BLaER1 treated with 17β-estradiol and CSF1 and Interleukin-3, amounts not matched to agents 10 nM and 100 nM (cell line): ENCODE results near the gene LPCAT2.
A peak's percentile ranks its signal among the peaks of the same experiment; 100 is the strongest.

ENCODE experiments used
- H3K27ac ChIP-seq, 11 experiments: shearing (Covaris generic); formaldehyde crosslinking; 2 replicates each; pipeline ENCODE4 v1.8.1; 2022
- H3K27me3 ChIP-seq, 11 experiments: shearing (Covaris generic); formaldehyde crosslinking; 2 replicates each; pipeline ENCODE4 v1.8.1; 2022
- H3K36me3 ChIP-seq, 11 experiments: shearing (Covaris generic); formaldehyde crosslinking; 2 replicates each; pipeline ENCODE4 v1.8.1; 2022
- H3K4me1 ChIP-seq, 10 experiments: shearing (Covaris generic); formaldehyde crosslinking; 2 replicates each; pipeline ENCODE4 v1.8.1; 2022
- H3K4me2 ChIP-seq, 11 experiments: shearing (Covaris generic); formaldehyde crosslinking; 2 replicates each; pipeline ENCODE4 v1.8.1; 2022
- H3K4me3 ChIP-seq, 10 experiments: shearing (Covaris generic); formaldehyde crosslinking; 2 replicates each; pipeline ENCODE4 v1.8.1; 2022
- H3K9ac ChIP-seq, 11 experiments: shearing (Covaris generic); formaldehyde crosslinking; 2 replicates each; pipeline ENCODE4 v1.8.1; 2022
- H3K9me3 ChIP-seq, 11 experiments: shearing (Covaris generic); formaldehyde crosslinking; replicated peaks in 1 of 11; 2 replicates each; pipeline ENCODE4 v1.8.1; 2022
- H4K20me1 ChIP-seq, 11 experiments: shearing (Covaris generic); formaldehyde crosslinking; 2 replicates each; pipeline ENCODE4 v1.8.1; 2022
- Cebpa-rat ChIP-seq, 11 experiments: shearing (Covaris generic); IDR thresholded peaks; 2 replicates each; pipeline ENCODE4 v1.8.1; 2022

The LPCAT2 gene

DNA sequence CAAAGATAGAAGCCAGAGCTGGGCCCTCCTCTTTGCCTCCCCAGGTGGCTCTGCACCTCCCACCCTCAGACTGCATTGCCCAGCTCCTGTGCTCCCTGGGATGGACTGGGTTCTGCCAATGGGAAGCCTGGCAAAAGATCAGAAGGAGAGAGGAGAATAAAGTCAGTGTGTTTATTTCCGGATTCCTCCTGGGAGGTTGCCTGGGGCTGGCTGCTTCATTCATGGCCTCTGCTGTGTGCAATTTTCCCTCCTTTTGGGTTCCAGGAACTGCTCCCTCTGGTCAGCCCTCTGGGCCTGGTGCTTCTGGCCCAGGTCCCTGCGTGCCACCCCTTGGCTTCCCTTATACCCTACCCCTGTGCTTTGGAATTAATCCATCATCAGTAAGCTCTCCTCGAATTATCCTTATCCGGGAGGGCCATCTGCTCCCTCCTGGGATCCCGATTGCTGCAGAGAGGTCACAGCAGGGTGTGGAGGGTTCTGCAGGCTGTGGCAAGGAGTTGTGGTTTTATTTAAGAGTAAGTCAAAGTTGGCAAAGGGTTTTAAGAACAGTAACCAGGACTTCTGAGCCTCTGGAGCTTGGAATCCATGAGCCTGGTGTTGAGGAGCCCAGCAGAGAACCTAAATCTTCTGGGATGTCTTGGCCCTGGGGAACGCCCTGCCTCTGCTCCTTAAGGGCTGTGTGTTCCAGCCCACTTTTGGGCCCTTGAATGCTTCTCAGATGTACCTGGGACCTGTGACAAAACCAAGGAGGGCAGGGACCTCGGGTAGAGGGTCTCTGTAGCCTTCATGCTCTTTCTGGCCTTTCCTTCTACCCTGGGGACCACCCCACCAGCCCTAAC lies 38.1 kb upstream of the LPCAT2 start:
- Histone ChIP-seq H3K4me1 (peaks cover 0 to 25% (median 0%) of the 10 kb centered on the region in 10 experiments; a peak in 6 of 20 replicates), H3K4me2 (peak overlapping the region in 3 of 11 experiments; percentile 5 to 26 (median 12); a peak in 2 of 22 replicates), H4K20me1 (no peaks in the 10 kb centered on the region), H3K4me3 (no peak overlapping the region), H3K27me3 (no peaks in the 10 kb centered on the region), H3K36me3 (no peaks in the 10 kb centered on the region), H3K9me3 (no peaks in the 10 kb centered on the region), H3K27ac (no peak overlapping the region), H3K9ac (no peak overlapping the region)
- TF ChIP-seq Cebpa-rat (IDR thresholded peaks at IDR 0.05), result no peak

- Histone ChIP-seq H3K27ac (no peak overlapping the region), H3K36me3 (no peaks in the 10 kb centered on the region), H3K9ac (no peak overlapping the region), H3K27me3 (no peaks in the 10 kb centered on the region), H3K4me2 (peak overlapping the region in 4 of 11 experiments; percentile 5 to 26 (median 8); a peak in 2 of 22 replicates), H3K4me1 (peaks cover 0 to 25% (median 0%) of the 10 kb centered on the region in 10 experiments; a peak in 6 of 20 replicates), H4K20me1 (no peaks in the 10 kb centered on the region), H3K9me3 (no peaks in the 10 kb centered on the region), H3K4me3 (no peak overlapping the region)
- TF ChIP-seq Cebpa-rat (IDR thresholded peaks at IDR 0.05), result no peak
Observed at GRCh38 chr16:55471448-55472097, 37.3 kb upstream of the LPCAT2 start.

- no peak overlapping the region for H3K4me3 ChIP-seq
- TF ChIP-seq Cebpa-rat (IDR thresholded peaks at IDR 0.05), result no peak
- H4K20me1 ChIP-seq, result no peaks in the 10 kb centered on the region
- H3K4me2 ChIP-seq, result no peak overlapping the region
- H3K27ac ChIP-seq, result no peak overlapping the region
- no peaks in the 10 kb centered on the region for H3K9me3 ChIP-seq
- peaks cover 0 to 4% (median 0%) of the 10 kb centered on the region in 11 experiments; a peak in 2 of 22 replicates for H3K27me3 ChIP-seq
- no peak overlapping the region for H3K9ac ChIP-seq
- peaks cover 0 to 21% (median 0%) of the 10 kb centered on the region in 10 experiments; a peak in 6 of 20 replicates for H3K4me1 ChIP-seq
- H3K36me3 ChIP-seq, result no peaks in the 10 kb centered on the region
Observed at GRCh38 chr16:55473587-55473986, 35.3 kb upstream of the LPCAT2 start.

GRCh38 chr16:55474821-55475220 lies 34.1 kb upstream of the LPCAT2 start:
- Histone ChIP-seq H3K27me3 (peaks cover 0 to 10% (median 6%) of the 10 kb centered on the region in 11 experiments; a peak in 13 of 22 replicates), H3K4me3 (no peak overlapping the region), H3K36me3 (no peaks in the 10 kb centered on the region), H3K9me3 (no peaks in the 10 kb centered on the region), H4K20me1 (no peaks in the 10 kb centered on the region), H3K4me2 (no peak overlapping the region), H3K9ac (no peak overlapping the region), H3K4me1 (peaks cover 0 to 20% (median 2%) of the 10 kb centered on the region in 10 experiments; a peak in 7 of 20 replicates), H3K27ac (no peak overlapping the region)
- no peak for TF ChIP-seq Cebpa-rat (IDR thresholded peaks at IDR 0.05)

DNA sequence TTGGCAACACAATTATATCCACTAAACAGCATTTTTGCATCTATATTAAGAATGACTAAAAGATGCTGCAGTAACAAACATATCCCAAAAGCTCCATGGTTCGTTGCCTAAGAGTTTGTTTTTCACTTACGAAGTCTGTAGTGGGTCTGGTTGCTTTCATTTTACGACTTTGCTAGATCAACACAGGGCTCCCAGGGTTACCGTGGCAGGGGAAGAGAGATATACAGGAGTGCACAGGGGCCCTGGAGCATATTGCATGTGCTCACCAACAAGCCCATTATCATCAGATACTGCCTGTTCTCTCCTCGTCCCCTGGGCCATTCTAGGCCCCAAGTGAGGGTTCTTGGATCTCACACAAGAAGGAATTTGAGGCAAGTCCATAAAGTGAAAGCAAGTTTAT lies 33.0 kb upstream of the LPCAT2 start:
- H3K27ac ChIP-seq, result no peak overlapping the region
- no peaks in the 10 kb centered on the region for H3K36me3 ChIP-seq
- H3K4me1 ChIP-seq, result peaks cover 0 to 18% (median 3%) of the 10 kb centered on the region in 10 experiments; a peak in 7 of 20 replicates
- H3K9ac ChIP-seq, result no peak overlapping the region
- no peaks in the 10 kb centered on the region for H3K9me3 ChIP-seq
- H3K27me3 ChIP-seq, result peaks cover 0 to 20% (median 12%) of the 10 kb centered on the region in 11 experiments; a peak in 15 of 22 replicates
- no peak overlapping the region for H3K4me2 ChIP-seq
- no peaks in the 10 kb centered on the region for H4K20me1 ChIP-seq
- H3K4me3 ChIP-seq, result no peak overlapping the region
- no peak for TF ChIP-seq Cebpa-rat (IDR thresholded peaks at IDR 0.05)

DNA sequence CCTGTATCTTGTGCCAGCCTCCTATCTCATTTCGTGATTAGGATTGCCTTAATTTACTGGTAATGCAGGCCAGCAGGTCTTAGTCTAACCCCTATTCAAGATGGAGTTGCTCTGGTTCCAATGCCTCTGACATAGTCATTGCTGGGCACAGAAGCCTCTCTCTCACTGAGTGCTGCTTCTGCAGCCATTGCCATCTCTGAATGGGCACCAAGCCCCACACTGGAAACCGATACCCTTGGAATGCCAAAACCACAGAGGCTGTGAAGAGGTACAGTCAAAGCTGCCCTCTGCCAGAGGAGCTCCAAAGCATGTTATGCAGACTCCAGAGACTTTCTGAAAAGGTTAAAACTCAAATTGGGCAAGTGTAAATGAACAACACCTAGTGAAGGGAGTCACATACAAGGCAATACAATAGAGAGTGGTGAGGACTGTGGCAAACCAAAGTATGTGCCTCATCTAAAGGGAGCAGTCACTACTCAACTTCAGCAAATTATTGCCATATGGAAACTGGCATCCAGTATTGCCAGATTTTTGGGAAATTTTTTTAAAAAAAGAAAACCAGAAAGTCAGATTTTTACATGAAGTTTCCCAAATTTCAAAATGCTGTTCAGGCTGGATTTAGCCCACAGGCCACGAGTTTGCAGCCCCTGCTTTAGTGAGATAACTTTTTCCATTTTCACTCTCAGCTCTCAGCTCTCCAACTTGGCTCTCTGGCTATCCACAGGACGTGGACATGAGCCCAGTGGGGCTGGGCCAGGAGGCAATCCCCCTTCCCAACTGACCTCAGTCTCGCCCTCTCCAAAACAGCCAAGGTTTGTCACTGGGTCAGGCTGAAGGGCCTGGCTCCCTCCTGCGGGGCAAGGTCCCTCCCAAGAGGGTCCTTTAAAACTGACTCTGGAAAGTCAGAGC lies 32.0 kb upstream of the LPCAT2 start:
- TF ChIP-seq Cebpa-rat (IDR thresholded peaks at IDR 0.05), result no peak
- H3K9me3 ChIP-seq, result no peaks in the 10 kb centered on the region
- H3K9ac ChIP-seq, result no peak overlapping the region
- peaks cover 0 to 20% (median 12%) of the 10 kb centered on the region in 11 experiments; a peak in 15 of 22 replicates for H3K27me3 ChIP-seq
- no peaks in the 10 kb centered on the region for H3K36me3 ChIP-seq
- H4K20me1 ChIP-seq, result no peaks in the 10 kb centered on the region
- peaks cover 0 to 10% (median 2%) of the 10 kb centered on the region in 10 experiments; a peak in 7 of 20 replicates for H3K4me1 ChIP-seq
- H3K4me2 ChIP-seq, result no peak overlapping the region
- H3K27ac ChIP-seq, result no peak overlapping the region
- no peak overlapping the region for H3K4me3 ChIP-seq

- Histone ChIP-seq H3K9me3 (no peaks in the 10 kb centered on the region), H3K27ac (no peak overlapping the region), H3K4me3 (no peak overlapping the region), H3K27me3 (peaks cover 0 to 20% (median 12%) of the 10 kb centered on the region in 11 experiments; a peak in 15 of 22 replicates), H3K4me1 (peaks cover 0 to 6% (median 0%) of the 10 kb centered on the region in 10 experiments; a peak in 4 of 20 replicates), H3K9ac (no peak overlapping the region), H3K36me3 (no peaks in the 10 kb centered on the region), H3K4me2 (no peak overlapping the region), H4K20me1 (no peaks in the 10 kb centered on the region)
- no peak for TF ChIP-seq Cebpa-rat (IDR thresholded peaks at IDR 0.05)
Observed at GRCh38 chr16:55477736-55478135, 31.1 kb upstream of the LPCAT2 start.

DNA sequence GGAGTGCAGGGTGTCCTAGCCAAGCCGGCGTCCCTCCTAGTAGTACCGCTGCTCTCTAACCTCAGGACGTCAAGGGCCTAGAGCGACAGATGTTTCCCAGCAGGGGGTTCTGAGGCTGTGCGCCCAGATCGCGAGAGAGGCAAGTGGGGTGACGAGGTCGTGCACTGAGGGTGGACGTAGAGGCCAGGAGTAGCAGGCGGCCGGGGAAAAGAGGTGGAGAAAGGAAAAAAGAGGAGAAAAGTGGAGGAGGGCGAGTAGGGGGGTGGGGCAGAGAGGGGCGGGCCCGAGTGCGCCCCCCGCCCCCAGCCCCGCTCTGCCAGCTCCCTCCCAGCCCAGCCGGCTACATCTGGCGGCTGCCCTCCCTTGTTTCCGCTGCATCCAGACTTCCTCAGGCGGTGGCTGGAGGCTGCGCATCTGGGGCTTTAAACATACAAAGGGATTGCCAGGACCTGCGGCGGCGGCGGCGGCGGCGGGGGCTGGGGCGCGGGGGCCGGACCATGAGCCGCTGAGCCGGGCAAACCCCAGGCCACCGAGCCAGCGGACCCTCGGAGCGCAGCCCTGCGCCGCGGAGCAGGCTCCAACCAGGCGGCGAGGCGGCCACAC lies 29.9 kb upstream of the LPCAT2 start, which contains the start of gene MMP2:
Gene MMP2 (plus strand): TSS at position 372 of the 603 bp plus-strand sequence. CDS start 282 bp downstream, outside the sequence.
- no peak for TF ChIP-seq Cebpa-rat (IDR thresholded peaks at IDR 0.05)
- Histone ChIP-seq H3K4me3 (peak within 1 kb of the TSS; percentile 45 to 70 (median 59)), H3K36me3 (0 out of 22 replicates have a peak, but pooled peaks cover 0 to 5% (median 0%) of the 10 kb centered on the region in 11 experiments), H4K20me1 (no peaks in the 10 kb centered on the region), H3K4me2 (peak within 1 kb of the TSS; percentile 74 to 90 (median 80)), H3K9ac (peak within 1 kb of the TSS; percentile 57 to 74 (median 62); a peak in 20 of 22 replicates), H3K27me3 (peaks cover 0 to 20% (median 12%) of the 10 kb centered on the region in 11 experiments; a peak in 15 of 22 replicates), H3K27ac (peak within 1 kb of the TSS in 9 of 11 experiments; percentile 30 to 61 (median 47); a peak in 13 of 22 replicates), H3K4me1 (peaks cover 0 to 6% (median 0%) of the 10 kb centered on the region in 10 experiments; a peak in 2 of 20 replicates), H3K9me3 (0 out of 22 replicates have a peak, but pooled peaks cover 0 to under 1% (median 0%) of the 10 kb centered on the region in 11 experiments)
